Stimulated activated CD8-positive, alpha-beta memory T cell treated with anti-CD3 and anti-CD28 coated beads, Interleukin-12 subunit alpha, Interleukin-12 subunit beta, amount 100 ng/mL, for 1 hour (primary cell): ENCODE data around the gene CCL19.
A peak's percentile ranks its signal among the peaks of the same experiment; 100 is the strongest.
"Not testable (repeated sequence)": the region's sequence is repeated elsewhere in the genome, so short reads cannot be mapped to it uniquely, and the experiment has no call there.

Experiments
- DNase-seq: peaks from one replicate; pipeline ENCODE4 v3.0.0-alpha.2; 2020; ENCODE audit warnings: low read depth

Gene CCL19

GRCh38 chr9:34690983-34691935 lies at the start of gene CCL19:
Gene CCL19 (minus strand): TSS chr9:34691276. CDS start chr9:34691139, 137 bp downstream.
- DNase-seq: no peak

GRCh38 chr9:34740176-34740575 lies 49.1 kb upstream of the CCL19 start:
- DNase-seq: not testable (repeated sequence)

GRCh38 chr9:34737677-34738260 lies 46.7 kb upstream of the CCL19 start:
- DNase-seq: no peak

GRCh38 chr9:34734720-34735119 lies 43.6 kb upstream of the CCL19 start:
- DNase-seq: no peak

GRCh38 chr9:34732886-34733285 lies 41.8 kb upstream of the CCL19 start:
- no peak for DNase-seq

- DNase-seq: no peak
Observed at GRCh38 chr9:34732478-34732877, 41.4 kb upstream of the CCL19 start.

- no peak for DNase-seq
Observed at GRCh38 chr9:34723141-34723540, 32.1 kb upstream of the CCL19 start.

- not testable (repeated sequence) for DNase-seq
Observed at GRCh38 chr9:34719769-34720025, 28.6 kb upstream of the CCL19 start.

- DNase-seq: no peak
Observed at GRCh38 chr9:34719021-34719768, 28.1 kb upstream of the CCL19 start.

GRCh38 chr9:34717996-34718614 lies 27.0 kb upstream of the CCL19 start:
- no peak for DNase-seq

GRCh38 chr9:34716711-34717110 lies 25.6 kb upstream of the CCL19 start:
- DNase-seq: no peak

- no peak for DNase-seq
Observed at GRCh38 chr9:34715639-34716215, 24.7 kb upstream of the CCL19 start.

- no peak for DNase-seq
Observed at GRCh38 chr9:34714007-34714406, 22.9 kb upstream of the CCL19 start.

- DNase-seq: no peak
Observed at GRCh38 chr9:34712140-34712539, 21.1 kb upstream of the CCL19 start.

GRCh38 chr9:34710023-34710422 lies 18.9 kb upstream of the CCL19 start, which contains the start of gene CCL21:
Gene CCL21 (minus strand): TSS chr9:34710136. CDS start chr9:34710066, 70 bp downstream.
- no peak for DNase-seq

- DNase-seq: no peak
Observed at GRCh38 chr9:34709196-34709978, 18.3 kb upstream of the CCL19 start.

- no peak for DNase-seq
Observed at GRCh38 chr9:34707130-34707529, 16.1 kb upstream of the CCL19 start.

- DNase-seq: peak; percentile 72
Observed at GRCh38 chr9:34701769-34702736, 11.0 kb upstream of the CCL19 start.

GRCh38 chr9:34701023-34701768 lies 10.1 kb upstream of the CCL19 start:
- DNase-seq: peak; percentile 52
